ENCODE data around the gene HSPB6. TPM values are rescaled to one million over a fixed set of nuclear protein-coding genes. Genes with fewer than 3 reads are reported as not detected.

The HSPB6 gene
- polyA plus RNA-seq, 1 of the 3 experiments (the other 2 are of a cell fraction) = 0.43 TPM

- Histone ChIP-seq H2AFZ (ENCODE audit: low read depth) (peak overlapping the region; percentile 76; the same call in 1 of the 2 replicates), H3K9ac (no peak overlapping the region), H3K27me3 (ENCODE audit: insufficient read depth) (no peaks in the 10 kb centered on the region), H4K20me1 (ENCODE audit: insufficient read depth) (no peaks in the 10 kb centered on the region), H3K4me2 (peak overlapping the region; percentile 90), H3K4me1 (ENCODE audit: control insufficient read depth in 1 of 2, insufficient read depth in 2 of 2, low read depth in 1 of 2, low read length in 1 of 2) (peaks cover 0 to 12% of the 10 kb centered on the region in 2 experiments; a peak in 2 of 4 replicates), H3F3A (replicated peaks; ENCODE audit: insufficient read depth) (peaks cover 8% of the 10 kb centered on the region), H3K4me3 (ENCODE audit: low read depth in 2 of 2, low read length in 1 of 2) (peak overlapping the region; percentile 59 to 76), H3K9me3 (no peaks in the 10 kb centered on the region), H3K36me3 (replicated peaks in 1 of 2; ENCODE audit: control insufficient read depth in 1 of 2, insufficient read depth in 2 of 2, low read length in 1 of 2) (no peaks in the 10 kb centered on the region), H3K9me2 (no peaks in the 10 kb centered on the region), H3K79me2 (ENCODE audit: insufficient read depth) (peaks cover 13% of the 10 kb centered on the region; the same call in 1 of the 2 replicates), H3K27ac (ENCODE audit: low read depth in 2 of 2, low read length in 1 of 2) (no peak overlapping the region)
- ChIA-PET CTCF (no interaction called here), POLR2A (no interaction called here)
- TF ChIP-seq FOXJ3 (CRISPR knock-in tag; IDR thresholded peaks at IDR 0.05) (no peak), REST (IDR thresholded peaks at IDR 0.05; ENCODE audit: low read depth, low read length) (no peak), TAF1 (IDR thresholded peaks at IDR 0.05; ENCODE audit: borderline replicate concordance, low read depth, low read length) (no peak), NFIC (IDR thresholded peaks at IDR 0.05; ENCODE audit: borderline replicate concordance) (no peak), RAD21 (IDR thresholded peaks at IDR 0.05; ENCODE audit: low read length) (no peak), ELF1 (IDR thresholded peaks at IDR 0.05) (no peak), GABPA (IDR thresholded peaks at IDR 0.05; ENCODE audit: low read depth) (no peak), ZBTB33 (IDR thresholded peaks at IDR 0.05; ENCODE audit: borderline replicate concordance, low read depth) (no peak)
- TF ChIP-seq, protein P1, sequence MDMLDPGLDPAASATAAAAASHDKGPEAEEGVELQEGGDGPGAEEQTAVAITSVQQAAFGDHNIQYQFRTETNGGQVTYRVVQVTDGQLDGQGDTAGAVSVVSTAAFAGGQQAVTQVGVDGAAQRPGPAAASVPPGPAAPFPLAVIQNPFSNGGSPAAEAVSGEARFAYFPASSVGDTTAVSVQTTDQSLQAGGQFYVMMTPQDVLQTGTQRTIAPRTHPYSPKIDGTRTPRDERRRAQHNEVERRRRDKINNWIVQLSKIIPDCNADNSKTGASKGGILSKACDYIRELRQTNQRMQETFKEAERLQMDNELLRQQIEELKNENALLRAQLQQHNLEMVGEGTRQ (IDR thresholded peaks at IDR 0.05; ENCODE audit: borderline replicate concordance, low read depth, low read length) = no peak
- 4% methylated on average over 9 of the region's 9 CpGs for WGBS (ENCODE audit: low lambda C conversion rate)
- DNase-seq = no peak
Measured at GRCh38 chr19:35775046-35775297, 18.1 kb upstream of the HSPB6 start.

Data from SK-N-SH (cell line).